HT-29 (cell line): ENCODE measurements around the gene TLCD3A. TPM values are rescaled to one million over a fixed set of nuclear protein-coding genes. Genes with fewer than 3 reads are reported as not detected.

Source experiments
- DNase-seq: peaks from one replicate; pipeline ENCODE4 v3.0.0-alpha.2; 2015; ENCODE audit warnings: low spot score
- total RNA-seq: library from RNA; depleted of rRNA; stranded (reverse); fragments of >200 nt; shearing (Covaris generic); gene quantifications from 2 replicates; pipeline ENCODE4 v1.2.3, GENCODE V29; 2014

TLCD3A gene
- total RNA-seq, 1 experiment from 2014 or later, result 21.7 TPM

GRCh38 chr17:705863-706262, 26.5 kb upstream of the TLCD3A start:
- DNase-seq, result no peak

DNA sequence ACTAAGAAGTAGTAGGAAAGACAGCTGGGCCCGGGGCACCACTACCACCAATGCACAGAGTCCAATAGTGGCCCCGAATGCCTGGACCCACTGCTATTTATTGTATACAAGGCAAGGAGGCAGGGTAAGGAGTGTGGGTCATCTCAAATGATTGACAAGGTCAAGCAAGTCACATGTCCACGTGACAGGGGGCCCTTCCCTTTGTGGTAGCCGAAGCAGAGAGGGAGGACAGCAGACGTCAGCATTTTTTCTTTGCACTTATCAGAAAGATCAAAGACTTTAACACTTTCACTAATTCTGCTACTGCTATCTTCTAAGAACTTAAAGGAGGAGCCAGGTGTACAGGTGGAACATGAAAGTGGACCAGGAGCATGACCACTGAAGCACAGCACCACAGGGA, 24.3 kb upstream of the TLCD3A start:
- DNase-seq, result no peak

DNA sequence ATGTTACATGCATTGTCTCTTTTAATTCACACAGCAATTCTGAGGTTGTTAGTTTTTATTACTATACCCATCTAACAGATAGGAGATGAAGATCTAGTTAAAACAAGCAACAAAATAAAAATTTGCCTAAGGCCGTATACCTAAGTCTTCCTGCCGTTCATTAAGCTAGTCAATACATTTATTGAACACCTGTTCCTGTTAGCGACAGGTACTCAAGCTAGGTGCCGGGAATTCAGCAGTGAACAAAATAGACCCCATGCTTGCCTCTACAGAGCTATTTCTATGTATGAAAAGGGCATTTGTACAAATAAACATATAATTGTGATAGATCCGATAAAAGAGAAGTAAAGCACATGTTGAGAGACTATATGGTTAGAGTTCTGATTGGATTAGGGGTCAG, 14.3 kb upstream of the TLCD3A start:
- no peak for DNase-seq

GRCh38 chr17:720706-721539, 11.5 kb upstream of the TLCD3A start:
- no peak for DNase-seq

- no peak for DNase-seq
Observed at GRCh38 chr17:721540-721937, 10.9 kb upstream of the TLCD3A start.

DNA sequence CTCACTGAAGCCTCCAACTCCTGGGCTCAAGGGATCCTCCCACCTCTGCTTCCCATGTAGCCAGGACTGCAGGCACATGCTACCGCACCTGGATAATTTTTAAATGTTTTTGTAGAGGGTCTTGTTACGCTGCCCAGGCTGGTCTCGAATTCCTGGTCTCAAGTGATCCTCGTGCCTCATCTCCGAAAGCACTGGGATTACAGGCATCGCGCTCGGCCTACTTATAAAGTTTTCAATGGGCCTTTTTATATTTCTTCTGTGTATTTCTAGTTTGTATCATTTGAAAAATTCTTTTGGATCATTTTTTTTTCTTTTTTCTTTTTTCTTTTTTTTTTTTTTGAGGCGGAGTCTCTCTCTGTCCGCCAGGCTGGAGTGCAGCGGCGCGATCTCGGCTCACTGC, 7.3 kb upstream of the TLCD3A start:
- DNase-seq, result no peak

- no peak for DNase-seq
Observed at GRCh38 chr17:725746-726145, 6.7 kb upstream of the TLCD3A start.

- no peak for DNase-seq
Observed at GRCh38 chr17:726271-726919, 6.0 kb upstream of the TLCD3A start.

DNA sequence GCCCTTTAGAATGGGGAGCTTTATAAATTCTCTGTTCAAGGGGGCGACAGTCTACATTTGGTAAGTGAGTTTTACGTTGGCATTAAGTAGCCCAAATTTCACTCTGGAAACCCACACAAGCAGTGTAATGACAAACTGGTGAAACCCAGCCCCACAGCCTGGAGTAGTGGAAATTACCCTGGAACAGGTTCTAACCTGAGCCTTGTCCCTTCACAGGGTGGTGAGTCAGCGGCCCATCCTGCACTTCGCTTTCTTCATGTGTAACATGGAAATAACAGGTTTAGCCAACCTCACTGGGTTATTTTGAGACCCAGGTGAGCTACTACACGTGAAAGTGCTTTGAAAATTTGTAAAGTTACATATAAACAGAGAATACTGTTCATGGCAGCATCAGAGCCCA, 3.5 kb upstream of the TLCD3A start:
- no peak for DNase-seq

- peak; percentile 9 for DNase-seq
Observed at GRCh38 chr17:731644-732066, 741 bp upstream of the TLCD3A start.

DNA sequence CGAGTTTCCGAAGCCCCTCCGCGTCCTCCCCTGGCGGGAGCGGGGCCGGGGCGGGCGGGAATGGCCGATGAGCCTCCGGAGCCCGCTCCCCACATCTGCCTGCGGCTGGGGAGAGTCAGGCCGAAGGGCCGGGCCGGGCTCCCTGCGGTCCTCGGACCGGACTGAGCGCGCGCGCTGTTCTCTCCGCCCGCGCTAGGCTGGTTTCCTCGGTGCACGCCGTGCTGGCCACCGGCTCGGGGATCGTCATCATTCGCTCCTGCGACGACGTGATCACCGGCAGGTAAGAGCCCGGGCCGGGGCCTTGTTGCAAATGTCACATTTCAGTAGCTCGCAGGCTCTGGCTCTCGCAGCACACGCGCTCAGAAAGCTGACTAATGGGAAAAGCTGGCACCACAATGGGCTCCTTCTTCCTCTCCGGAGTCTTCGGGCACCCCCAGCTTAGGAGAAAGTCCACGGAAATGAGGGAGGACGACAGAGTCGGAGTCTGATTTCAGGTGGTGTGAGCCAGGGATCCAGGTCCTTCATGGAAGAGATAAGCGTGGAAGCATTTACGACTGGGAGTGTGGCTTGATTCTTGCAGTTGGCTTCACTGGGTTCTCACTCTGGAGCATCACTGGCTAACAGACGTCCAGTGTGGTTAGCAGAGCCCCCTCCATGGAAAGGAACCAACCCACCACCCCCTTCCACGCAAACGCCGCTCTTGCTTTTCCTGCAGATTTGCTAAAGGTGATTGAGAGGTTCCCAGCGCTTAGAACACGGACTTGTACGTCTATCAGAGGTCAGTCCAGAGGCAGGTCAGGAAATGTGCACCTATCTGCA, 715 bp downstream of the TLCD3A start:
- DNase-seq, result peak; percentile 44

DNA sequence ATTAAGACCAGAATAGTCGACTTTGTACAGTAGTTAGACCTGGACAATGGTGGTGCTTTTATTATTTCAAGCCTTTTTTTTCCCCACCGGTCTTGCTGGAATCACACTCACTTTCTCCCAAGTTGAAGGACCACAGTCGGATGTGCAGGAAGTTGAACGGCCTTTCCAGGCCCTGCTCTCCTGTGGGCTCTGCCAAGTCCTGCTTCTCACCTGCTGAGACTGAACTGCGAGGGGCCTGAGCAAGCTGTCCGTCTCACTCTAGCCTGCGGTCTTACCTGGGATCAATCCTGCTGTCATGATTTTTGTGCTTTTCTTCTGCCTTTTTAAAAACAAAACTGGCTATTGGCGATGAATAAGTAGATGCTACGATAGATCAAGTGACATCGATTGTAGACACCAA, 1.3 kb downstream of the TLCD3A start:
- DNase-seq, result peak; percentile 27

DNA sequence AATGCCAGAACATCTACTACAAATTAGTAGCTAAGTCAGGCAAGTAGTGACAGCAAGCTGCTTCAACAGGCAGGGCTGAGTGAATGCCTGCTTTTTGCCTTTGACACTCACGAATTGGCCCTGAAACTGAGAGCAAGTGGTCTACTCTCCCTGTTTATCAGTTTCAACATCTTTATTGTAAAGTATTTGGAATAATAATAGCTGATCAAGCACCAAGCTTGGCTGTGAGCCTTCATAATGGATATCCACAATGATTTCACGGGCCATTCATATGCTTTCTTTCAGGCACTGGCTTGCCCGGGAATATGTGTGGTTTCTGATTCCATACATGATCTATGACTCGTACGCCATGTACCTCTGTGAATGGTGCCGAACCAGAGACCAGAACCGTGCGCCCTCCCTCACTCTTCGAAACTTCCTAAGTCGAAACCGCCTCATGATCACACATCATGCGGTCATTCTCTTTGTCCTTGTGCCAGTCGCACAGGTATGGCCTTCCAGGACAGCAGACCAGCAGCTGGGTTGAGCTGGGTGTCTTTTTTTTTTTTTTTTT, 5.2 kb downstream of the TLCD3A start:
- no peak for DNase-seq

DNA sequence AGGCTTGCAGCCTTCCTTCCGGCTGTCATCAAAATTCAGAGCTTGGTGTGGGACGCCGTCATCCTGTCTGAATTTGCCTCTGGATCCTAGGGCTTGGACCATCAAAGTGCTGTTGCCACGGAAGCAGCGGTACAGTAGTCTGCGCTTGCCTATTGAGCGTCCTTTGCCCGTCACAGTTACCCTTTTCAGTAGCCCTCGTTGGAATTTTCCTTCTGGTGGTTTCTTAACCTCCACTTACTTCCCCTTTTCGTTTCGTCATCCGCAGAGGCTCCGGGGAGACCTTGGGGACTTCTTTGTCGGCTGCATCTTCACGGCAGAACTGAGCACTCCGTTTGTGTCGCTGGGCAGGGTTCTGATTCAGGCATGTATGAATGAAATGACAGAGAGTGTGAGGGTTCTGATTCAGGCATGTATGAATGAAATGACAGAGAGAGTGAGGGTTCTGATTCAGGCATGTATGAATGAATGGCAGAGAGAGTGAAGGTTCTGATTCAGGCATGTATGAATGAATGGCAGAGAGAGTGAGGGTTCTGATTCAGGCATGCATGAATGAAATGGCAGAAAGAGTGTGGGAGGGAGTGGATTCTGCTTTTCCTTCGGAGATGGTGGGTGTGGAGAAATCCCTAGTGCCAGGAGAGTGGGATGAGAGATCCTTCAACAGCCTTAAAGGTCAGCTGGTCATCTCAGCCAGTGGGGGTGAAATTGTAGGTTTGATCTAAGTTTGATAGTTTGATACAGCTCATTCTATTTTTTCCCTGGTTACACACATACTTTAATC, 8.0 kb downstream of the TLCD3A start:
- no peak for DNase-seq

DNA sequence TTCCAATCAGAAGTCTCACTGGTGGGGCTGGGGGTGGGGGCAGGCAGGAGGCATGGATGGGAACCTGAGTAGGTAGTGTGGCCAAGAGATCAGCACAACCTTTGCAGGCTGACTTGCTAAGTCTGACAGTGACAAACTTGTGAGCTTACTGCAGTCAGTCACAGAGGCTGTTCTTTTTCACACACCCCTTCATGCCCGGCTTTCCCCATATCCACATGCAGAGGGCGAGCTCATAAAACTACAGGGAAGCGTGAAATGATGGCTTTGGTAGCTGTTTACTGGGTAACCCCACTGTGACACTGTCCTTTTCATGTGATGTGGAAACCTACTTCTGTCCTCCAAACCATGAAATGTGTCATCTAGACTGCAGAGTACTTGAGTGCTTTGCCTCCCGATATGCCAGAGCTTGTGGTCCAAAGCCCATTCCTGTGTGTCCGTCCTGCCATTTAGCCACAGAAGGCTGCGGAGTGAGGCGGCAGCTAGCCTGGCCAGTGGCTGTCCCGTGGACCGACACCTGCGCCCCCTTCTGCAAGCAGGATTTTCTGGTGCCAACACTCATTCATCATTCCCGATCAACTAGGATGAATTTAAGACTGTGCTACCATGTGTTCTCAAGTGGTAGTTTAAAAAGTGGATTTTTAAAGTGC, 9.9 kb downstream of the TLCD3A start:
- no peak for DNase-seq

DNA sequence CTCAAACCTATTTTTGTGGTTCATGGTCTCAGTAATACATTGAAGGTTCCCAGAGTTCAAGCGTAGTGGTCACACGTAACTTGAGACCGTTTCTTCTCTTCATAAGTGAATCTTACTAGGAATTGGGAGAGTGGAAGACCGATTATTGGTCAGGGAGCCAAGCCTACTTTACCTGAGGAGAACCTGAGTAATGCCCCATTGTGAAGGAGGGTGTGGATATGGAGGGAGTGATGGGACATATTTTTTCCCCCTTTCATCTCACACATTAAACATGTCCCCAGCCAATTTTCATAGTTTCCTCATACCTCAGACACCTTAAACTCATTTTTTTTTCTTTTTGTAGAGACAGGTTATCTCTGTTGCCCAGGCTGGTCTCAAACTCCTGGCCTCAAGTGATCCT, 10.7 kb downstream of the TLCD3A start:
- no peak for DNase-seq

GRCh38 chr17:744937-745336, 12.5 kb downstream of the TLCD3A start:
- no peak for DNase-seq

DNA sequence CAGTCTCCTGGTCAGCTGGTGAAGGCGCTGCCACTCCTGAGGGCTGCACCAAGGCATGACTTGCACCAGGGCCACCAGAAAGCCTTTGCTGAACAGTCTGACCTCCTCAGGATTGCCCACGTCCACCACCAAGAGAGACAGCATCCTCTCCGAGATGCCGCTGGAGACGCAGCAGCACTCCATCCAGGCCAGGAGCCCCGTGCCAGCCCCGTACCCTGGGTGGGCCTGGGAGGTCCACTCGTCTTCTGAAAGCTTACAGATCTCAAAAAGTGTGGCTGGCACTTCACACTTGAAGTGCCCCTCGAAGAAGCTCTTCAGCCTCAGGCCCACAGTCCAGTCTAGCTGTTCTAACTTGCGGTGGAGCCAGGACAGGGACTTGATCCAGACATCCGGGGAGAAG, 13.0 kb downstream of the TLCD3A start:
- no peak for DNase-seq

GRCh38 chr17:746181-746580, 13.8 kb downstream of the TLCD3A start:
- DNase-seq, result no peak

- no peak for DNase-seq
Observed at GRCh38 chr17:746783-747629, 14.6 kb downstream of the TLCD3A start.
